ENCODE results near the gene FMO3.
A peak's percentile ranks its signal among the peaks of the same experiment; 100 is the strongest.

Gene FMO3

GRCh38 chr1:171090604-171091003, at the start of gene FMO3:
Gene FMO3 (plus strand): TSS chr1:171090905. CDS start chr1:171092659, 1,754 bp downstream.
- no peak for FAIRE-seq

- FAIRE-seq, result no peak
Observed at GRCh38 chr1:171048014-171048413, 42.7 kb upstream of the FMO3 start.

GRCh38 chr1:171052977-171053376, 37.7 kb upstream of the FMO3 start:
- FAIRE-seq, result no peak

- no peak for FAIRE-seq
Observed at GRCh38 chr1:171055966-171056643, 34.6 kb upstream of the FMO3 start.

GRCh38 chr1:171061425-171062143, 29.1 kb upstream of the FMO3 start:
- FAIRE-seq, result no peak

- FAIRE-seq, result no peak
Observed at GRCh38 chr1:171062902-171063301, 27.8 kb upstream of the FMO3 start.

- no peak for FAIRE-seq
Observed at GRCh38 chr1:171075041-171075440, 15.7 kb upstream of the FMO3 start.

GRCh38 chr1:171081314-171081753, 9.4 kb upstream of the FMO3 start:
- FAIRE-seq, result peak; percentile 96

- no peak for FAIRE-seq
Observed at GRCh38 chr1:171081763-171082201, 8.9 kb upstream of the FMO3 start.

GRCh38 chr1:171082606-171083005, 8.1 kb upstream of the FMO3 start:
- peak; percentile 37 for FAIRE-seq

GRCh38 chr1:171083222-171083621, 7.5 kb upstream of the FMO3 start:
- FAIRE-seq, result peak; percentile 77

- FAIRE-seq, result no peak
Observed at GRCh38 chr1:171084091-171084490, 6.6 kb upstream of the FMO3 start.

- FAIRE-seq, result no peak
Observed at GRCh38 chr1:171084870-171085269, 5.8 kb upstream of the FMO3 start.

- no peak for FAIRE-seq
Observed at GRCh38 chr1:171087896-171088295, 2.8 kb upstream of the FMO3 start.

- FAIRE-seq, result no peak
Observed at GRCh38 chr1:171103862-171104261, 13.2 kb downstream of the FMO3 start.

GRCh38 chr1:171107262-171107940, 16.7 kb downstream of the FMO3 start:
- FAIRE-seq, result no peak

- FAIRE-seq, result no peak
Observed at GRCh38 chr1:171107969-171108368, 17.3 kb downstream of the FMO3 start.

- no peak for FAIRE-seq
Observed at GRCh38 chr1:171109966-171110365, 19.3 kb downstream of the FMO3 start.

- peak; percentile 8 for FAIRE-seq
Observed at GRCh38 chr1:171110621-171111326, 20.1 kb downstream of the FMO3 start.

GRCh38 chr1:171112119-171112518, 21.4 kb downstream of the FMO3 start:
- no peak for FAIRE-seq

GRCh38 chr1:171113382-171113781, 22.7 kb downstream of the FMO3 start:
- FAIRE-seq, result no peak

GRCh38 chr1:171115280-171115897, 24.7 kb downstream of the FMO3 start:
- no peak for FAIRE-seq

- FAIRE-seq, result no peak
Observed at GRCh38 chr1:171116676-171117075, 26.0 kb downstream of the FMO3 start.
